CD4-positive, alpha-beta T cell (primary cell): ENCODE results near the gene TTC1. TPM values are rescaled to one million over a fixed set of nuclear protein-coding genes. Genes with fewer than 3 reads are reported as not detected.

ENCODE experiments used
- ATAC-seq: fragments of 200-7000 bp; cut with Tn5 transposase; one replicate; pipeline ENCODE4 v1.10.0; 2022; ENCODE audit warnings: mild to moderate bottlenecking; ENCODE audit not compliant: poor library complexity
- CTCF ChIA-PET: fragments of 350-600 bp; sonication (Branson Sonifier 250); formaldehyde crosslinking; loops from one replicate; lab custom pipeline; 2021; ENCODE audit warnings: antibody characterized with exemption, inconsistent platforms; lab: Charles Lee
- POLR2A ChIA-PET: fragments of 350-600 bp; sonication (Branson Sonifier 250); formaldehyde crosslinking; loops from one replicate; lab custom pipeline; 2021; ENCODE audit warnings: antibody characterized with exemption, inconsistent platforms; lab: Charles Lee
- DNase-seq, 14 experiments: peaks; one replicate each; pipeline ENCODE4 v3.0.0-alpha.2; 2013 to 2020; ENCODE audit warnings: mixed read lengths in 2 of 14
- H3K27ac ChIP-seq, 2 donors: one replicate each; pipeline versions ENCODE4 v1.5.1 to v1.7.0; 2013; ENCODE audit warnings: low read length in 2 of 2, low read depth in 1 of 2, mild to moderate bottlenecking in 1 of 2
- H3K27me3 ChIP-seq, 2 experiments: 1 replicate in 1 of 2; 2 replicates in 1 of 2; pipeline versions ENCODE4 v1.6.1 to v1.7.0; 2013; ENCODE audit warnings: low read length in 2 of 2, control low read depth in 1 of 2, mild to moderate bottlenecking in 1 of 2, moderate library complexity in 1 of 2; ENCODE audit not compliant: insufficient read depth in 2 of 2, control insufficient read depth in 1 of 2
- H3K36me3 ChIP-seq: one replicate; pipeline ENCODE4 v1.6.1; 2013; ENCODE audit warnings: low read length, control low read depth; ENCODE audit not compliant: insufficient read depth
- H3K4me1 ChIP-seq: one replicate; pipeline ENCODE4 v1.6.1; 2013; ENCODE audit warnings: low read length, control low read depth; ENCODE audit not compliant: insufficient read depth
- H3K4me3 ChIP-seq: one replicate; pipeline ENCODE4 v1.5.1; 2013; ENCODE audit warnings: mild to moderate bottlenecking, low read length, moderate library complexity
- H3K9me3 ChIP-seq, 2 experiments: 1 replicate in 1 of 2; 2 replicates in 1 of 2; pipeline versions ENCODE4 v1.6.1 to v1.7.0; 2013; ENCODE audit warnings: low read length in 2 of 2, mild to moderate bottlenecking in 2 of 2, control low read depth in 1 of 2, moderate library complexity in 1 of 2; ENCODE audit not compliant: control insufficient read depth in 1 of 2, insufficient read depth in 1 of 2
- H3K27ac Mint-ChIP-seq: one replicate; pipeline ENCODE4 v1.8.0; 2020; ENCODE audit warnings: mixed read lengths
- H3K27me3 Mint-ChIP-seq: one replicate; pipeline ENCODE4 v1.8.0; 2021; ENCODE audit warnings: mixed read lengths
- H3K36me3 Mint-ChIP-seq: one replicate; pipeline ENCODE4 v1.8.0; 2021; ENCODE audit warnings: low read depth, mixed read lengths
- H3K4me1 Mint-ChIP-seq: one replicate; pipeline ENCODE4 v1.8.0; 2021; ENCODE audit warnings: low read depth, mixed read lengths
- H3K4me3 Mint-ChIP-seq: one replicate; pipeline ENCODE4 v1.8.0; 2020; ENCODE audit warnings: mild to moderate bottlenecking, mixed read lengths
- H3K9me3 Mint-ChIP-seq: one replicate; pipeline ENCODE4 v1.8.0; 2020; ENCODE audit warnings: mixed read lengths
- intact Hi-C, 2 experiments: fragments of 100-400 bp; cut with DNase I in 1 of 2; cut with micrococcal nuclease in 1 of 2; formaldehyde crosslinking; loops; one replicate each; pipeline versions ENCODE4 v1.15.1 to v1.9.0; 2023 to 2025; cut with DNase I, micrococcal nuclease
- total RNA-seq, 174 experiments: library from RNA in 2 of 174; stranded (reverse) in 2 of 174; gene quantifications; one replicate each; pipeline ENCODE4 v1.2.3 and lab custom pipeline; 2021 to 2026
- TF ChIP-seq, protein P1 (sequence below): fragments of 200-600 bp; IDR thresholded peaks from one replicate; pipeline ENCODE4 v1.8.0; 2022; ENCODE audit warnings: antibody characterized with exemption, mild to moderate bottlenecking

The TTC1 gene
- total RNA-seq, 2 experiments from 2014 or later = 15.9 to 16.3 TPM

GRCh38 chr5:160042671-160043070, 33.7 kb downstream of the TTC1 start:
- intact Hi-C loops = no loop called here
- Histone ChIP-seq H3K27ac (no peak overlapping the region), H3K9me3 (no peaks in the 10 kb centered on the region), H3K36me3 (peaks cover 65% of the 10 kb centered on the region), H3K4me3 (no peak overlapping the region), H3K4me1 (no peaks in the 10 kb centered on the region), H3K27me3 (no peaks in the 10 kb centered on the region)
- Mint-ChIP-seq H3K27me3 (no peaks in the 10 kb centered on the region), H3K36me3 (peaks cover 85% of the 10 kb centered on the region), H3K9me3 (no peaks in the 10 kb centered on the region), H3K4me3 (no peak overlapping the region), H3K27ac (no peak overlapping the region), H3K4me1 (no peaks in the 10 kb centered on the region)
- TF ChIP-seq, protein P1, sequence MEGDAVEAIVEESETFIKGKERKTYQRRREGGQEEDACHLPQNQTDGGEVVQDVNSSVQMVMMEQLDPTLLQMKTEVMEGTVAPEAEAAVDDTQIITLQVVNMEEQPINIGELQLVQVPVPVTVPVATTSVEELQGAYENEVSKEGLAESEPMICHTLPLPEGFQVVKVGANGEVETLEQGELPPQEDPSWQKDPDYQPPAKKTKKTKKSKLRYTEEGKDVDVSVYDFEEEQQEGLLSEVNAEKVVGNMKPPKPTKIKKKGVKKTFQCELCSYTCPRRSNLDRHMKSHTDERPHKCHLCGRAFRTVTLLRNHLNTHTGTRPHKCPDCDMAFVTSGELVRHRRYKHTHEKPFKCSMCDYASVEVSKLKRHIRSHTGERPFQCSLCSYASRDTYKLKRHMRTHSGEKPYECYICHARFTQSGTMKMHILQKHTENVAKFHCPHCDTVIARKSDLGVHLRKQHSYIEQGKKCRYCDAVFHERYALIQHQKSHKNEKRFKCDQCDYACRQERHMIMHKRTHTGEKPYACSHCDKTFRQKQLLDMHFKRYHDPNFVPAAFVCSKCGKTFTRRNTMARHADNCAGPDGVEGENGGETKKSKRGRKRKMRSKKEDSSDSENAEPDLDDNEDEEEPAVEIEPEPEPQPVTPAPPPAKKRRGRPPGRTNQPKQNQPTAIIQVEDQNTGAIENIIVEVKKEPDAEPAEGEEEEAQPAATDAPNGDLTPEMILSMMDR = no peak
- ChIA-PET POLR2A (no interaction called here), CTCF (no interaction called here)
- DNase-seq (no peak), ATAC-seq (no peak)

DNA sequence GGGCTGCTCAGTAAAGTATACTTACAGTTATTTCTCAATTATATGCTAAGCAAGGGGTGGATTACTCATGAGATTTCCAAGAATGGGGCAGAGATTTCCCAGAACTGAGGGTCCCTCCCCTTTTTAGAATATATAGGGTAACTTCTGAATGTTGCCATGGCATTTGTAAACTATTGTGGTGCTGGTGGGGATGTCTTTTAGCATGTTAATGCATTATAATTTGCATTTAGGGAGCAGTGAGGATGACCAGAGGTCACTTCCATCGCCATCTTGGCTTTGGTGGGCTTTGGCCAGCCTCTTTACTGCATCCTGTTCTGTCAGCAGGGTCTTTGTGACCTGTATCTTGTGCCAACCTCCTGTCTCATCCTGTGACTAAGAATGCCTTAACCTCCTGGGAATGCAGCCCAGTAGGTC, 35.5 kb downstream of the TTC1 start:
- Histone ChIP-seq H3K36me3 (peaks cover 67% of the 10 kb centered on the region), H3K4me3 (no peak overlapping the region), H3K27ac (no peak overlapping the region), H3K4me1 (no peaks in the 10 kb centered on the region), H3K27me3 (no peaks in the 10 kb centered on the region), H3K9me3 (no peaks in the 10 kb centered on the region)
- TF ChIP-seq, protein P1 = no peak
- Mint-ChIP-seq H3K4me1 (no peaks in the 10 kb centered on the region), H3K27ac (no peak overlapping the region), H3K36me3 (peaks cover 85% of the 10 kb centered on the region), H3K9me3 (no peaks in the 10 kb centered on the region), H3K27me3 (no peaks in the 10 kb centered on the region), H3K4me3 (no peak overlapping the region)
- DNase-seq (no peak), ATAC-seq (no peak)
- ChIA-PET CTCF (no interaction called here), POLR2A (no interaction called here)
- intact Hi-C loops = no loop called here

- TF ChIP-seq, protein P1 = no peak
- intact Hi-C loops = no loop called here
- no peak overlapping the region for H3K27ac ChIP-seq
- ATAC-seq (no peak), DNase-seq (no peak)
- Mint-ChIP-seq H3K27ac (no peak overlapping the region), H3K9me3 (no peaks in the 10 kb centered on the region), H3K27me3 (no peaks in the 10 kb centered on the region), H3K36me3 (peaks cover 85% of the 10 kb centered on the region), H3K4me1 (no peaks in the 10 kb centered on the region), H3K4me3 (no peak overlapping the region)
- ChIA-PET POLR2A (no interaction called here), CTCF (no interaction called here)
- no peak overlapping the region for H3K4me3 ChIP-seq
- peaks cover 67% of the 10 kb centered on the region for H3K36me3 ChIP-seq
- H3K9me3 ChIP-seq = no peaks in the 10 kb centered on the region
- no peaks in the 10 kb centered on the region for H3K27me3 ChIP-seq
- no peaks in the 10 kb centered on the region for H3K4me1 ChIP-seq
Observed at GRCh38 chr5:160044967-160045366, 36.0 kb downstream of the TTC1 start.
